HG02759 (cell line): ENCODE results near the gene LTBR.

Experiments
- ATAC-seq: cut with Tn5 transposase; IDR thresholded peaks from one replicate; pipeline ENCODE4 v1.9.1; 2021; ENCODE audit warnings: mild to moderate bottlenecking, moderate library complexity; ENCODE audit not compliant: unreplicated experiment

The LTBR gene

DNA sequence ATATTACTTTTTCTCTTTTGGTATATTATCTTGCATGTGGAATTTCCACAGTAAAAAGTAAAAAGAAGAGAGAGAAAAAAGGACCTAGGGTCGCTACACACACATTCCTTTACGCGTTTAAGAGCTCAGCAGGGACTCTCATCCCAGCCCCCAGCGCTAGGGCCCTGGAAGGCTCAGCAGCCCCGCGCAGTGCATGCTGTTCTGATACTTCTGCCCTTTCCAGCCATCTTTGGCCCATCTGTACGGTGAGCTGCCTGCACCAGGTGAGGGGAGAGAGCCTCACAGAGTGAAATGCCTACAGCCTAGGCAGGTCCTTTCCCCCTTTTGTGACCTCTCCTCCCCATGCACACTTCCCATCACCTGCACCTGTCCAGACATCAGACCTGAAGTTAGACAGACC lies 1.6 kb upstream of the LTBR start:
- ATAC-seq = no peak

DNA sequence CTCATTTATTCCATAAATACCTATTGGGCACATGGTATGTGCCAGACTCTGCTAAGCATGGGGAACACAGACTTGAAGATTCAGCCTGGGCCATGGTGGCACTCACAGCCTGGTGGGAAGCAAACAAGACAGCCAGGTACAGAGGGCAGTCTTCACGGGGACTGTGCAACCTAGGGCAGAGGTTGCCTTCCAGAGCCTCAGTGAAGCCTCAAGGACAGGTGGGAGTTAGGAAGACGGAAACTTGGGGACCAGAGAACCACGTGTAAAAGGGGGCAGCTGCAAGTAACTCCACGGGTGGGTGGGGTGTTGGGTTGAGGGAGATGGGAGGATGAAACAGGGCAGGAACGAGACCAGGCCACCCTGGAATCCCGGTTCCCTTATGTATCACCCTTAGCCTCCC lies 980 bp upstream of the LTBR start:
- ATAC-seq = no peak

DNA sequence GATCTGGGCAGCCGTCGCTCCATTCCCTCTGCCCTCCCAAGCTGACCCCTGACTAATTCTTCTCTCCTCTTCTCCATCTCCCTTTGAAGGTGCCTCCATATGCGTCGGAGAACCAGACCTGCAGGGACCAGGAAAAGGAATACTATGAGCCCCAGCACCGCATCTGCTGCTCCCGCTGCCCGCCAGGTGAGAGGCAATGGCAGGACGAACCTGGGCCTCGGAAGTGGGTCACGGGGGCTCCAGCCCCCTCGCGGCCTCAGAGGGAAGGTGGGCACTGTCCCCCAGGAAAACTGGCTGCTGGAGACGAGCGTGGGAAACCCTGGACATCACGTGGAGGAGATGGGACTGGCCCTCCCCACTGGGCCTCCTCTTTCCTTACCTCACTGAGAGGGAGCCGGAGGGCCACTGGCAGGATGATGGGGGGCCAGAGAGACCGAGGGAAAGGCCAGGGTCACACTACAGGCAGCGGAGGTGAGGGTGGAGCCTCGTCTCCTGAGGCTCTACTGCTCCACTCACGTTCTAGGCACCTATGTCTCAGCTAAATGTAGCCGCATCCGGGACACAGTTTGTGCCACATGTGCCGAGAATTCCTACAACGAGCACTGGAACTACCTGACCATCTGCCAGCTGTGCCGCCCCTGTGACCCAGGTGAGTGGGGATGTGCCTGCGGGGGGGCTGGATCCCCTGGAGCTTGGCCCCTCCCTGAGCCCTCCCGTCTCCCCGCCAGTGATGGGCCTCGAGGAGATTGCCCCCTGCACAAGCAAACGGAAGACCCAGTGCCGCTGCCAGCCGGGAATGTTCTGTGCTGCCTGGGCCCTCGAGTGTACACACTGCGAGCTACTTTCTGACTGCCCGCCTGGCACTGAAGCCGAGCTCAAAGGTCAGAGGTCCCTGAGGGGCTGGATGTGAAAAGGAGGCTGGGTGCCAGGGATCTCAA lies 806 bp downstream of the LTBR start:
- ATAC-seq = no peak

DNA sequence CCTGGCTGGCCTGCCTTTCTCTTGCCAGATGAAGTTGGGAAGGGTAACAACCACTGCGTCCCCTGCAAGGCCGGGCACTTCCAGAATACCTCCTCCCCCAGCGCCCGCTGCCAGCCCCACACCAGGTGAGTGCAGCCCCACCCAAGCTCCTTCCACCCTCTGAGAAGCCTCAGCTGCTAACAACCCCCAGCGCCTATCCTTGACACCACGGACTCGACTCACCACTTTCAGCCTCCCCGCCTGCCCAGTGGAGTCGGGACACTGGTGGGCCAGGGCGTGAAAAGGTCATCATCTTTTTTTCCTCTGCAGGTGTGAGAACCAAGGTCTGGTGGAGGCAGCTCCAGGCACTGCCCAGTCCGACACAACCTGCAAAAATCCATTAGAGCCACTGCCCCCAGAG lies 2.1 kb downstream of the LTBR start:
- ATAC-seq = no peak

DNA sequence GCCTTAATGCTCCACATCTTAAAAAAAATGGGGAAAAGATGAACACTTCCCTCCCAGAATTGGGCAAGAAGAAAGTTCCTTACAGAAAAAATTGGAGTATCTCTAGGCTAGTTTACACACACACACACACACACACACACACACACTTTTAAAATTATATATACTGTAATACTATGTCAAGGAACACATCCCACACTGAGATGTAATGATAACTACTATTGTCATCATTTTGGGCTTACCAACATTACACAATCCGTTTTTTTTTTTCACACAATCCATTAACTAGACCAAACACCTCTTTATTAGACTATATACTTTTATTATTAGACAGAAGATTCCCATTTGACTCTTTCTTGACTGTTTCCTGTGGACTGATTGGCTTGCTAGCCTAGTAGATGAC lies 2.5 kb downstream of the LTBR start:
- ATAC-seq = no peak

DNA sequence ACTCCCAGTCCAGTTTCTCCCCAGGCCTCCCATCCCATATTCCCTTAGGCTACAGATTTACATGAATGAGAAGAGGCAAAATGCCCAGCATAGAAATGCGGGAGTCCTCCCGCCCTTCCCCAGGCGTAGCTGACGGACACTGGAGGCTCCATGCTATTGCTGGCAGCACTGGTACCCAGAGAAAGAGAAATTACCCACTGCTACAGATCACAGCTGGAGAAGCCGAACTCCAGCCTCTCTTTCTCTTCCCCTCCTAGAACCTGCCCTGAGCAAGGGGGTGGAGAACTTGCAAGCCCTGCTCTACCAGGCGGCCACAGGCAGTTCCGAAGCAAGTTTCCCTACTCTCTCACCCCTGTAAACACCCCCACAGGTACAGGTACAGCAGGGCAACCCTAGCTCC lies 3.6 kb downstream of the LTBR start:
- no peak for ATAC-seq

DNA sequence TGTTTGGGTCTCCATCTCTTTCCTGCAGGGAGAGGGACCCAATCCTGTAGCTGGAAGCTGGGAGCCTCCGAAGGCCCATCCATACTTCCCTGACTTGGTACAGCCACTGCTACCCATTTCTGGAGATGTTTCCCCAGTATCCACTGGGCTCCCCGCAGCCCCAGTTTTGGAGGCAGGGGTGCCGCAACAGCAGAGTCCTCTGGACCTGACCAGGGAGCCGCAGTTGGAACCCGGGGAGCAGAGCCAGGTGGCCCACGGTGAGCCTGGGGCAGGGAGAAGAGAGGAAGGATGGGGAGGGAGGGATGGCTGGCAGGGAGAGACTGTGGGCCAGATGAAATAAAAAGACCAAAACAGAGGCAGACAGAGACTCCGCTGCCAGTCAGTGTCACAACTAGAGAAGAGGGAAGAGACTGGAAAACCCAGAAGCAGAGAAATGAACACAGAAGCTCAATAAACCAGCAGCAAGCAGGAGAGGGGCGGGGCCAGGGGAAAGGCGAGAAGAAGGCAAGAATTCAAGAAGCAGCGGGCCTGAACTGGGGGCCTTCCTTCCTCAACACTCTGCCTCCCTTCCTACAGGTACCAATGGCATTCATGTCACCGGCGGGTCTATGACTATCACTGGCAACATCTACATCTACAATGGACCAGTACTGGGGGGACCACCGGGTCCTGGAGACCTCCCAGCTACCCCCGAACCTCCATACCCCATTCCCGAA lies 6.3 kb downstream of the LTBR start:
- no peak for ATAC-seq

DNA sequence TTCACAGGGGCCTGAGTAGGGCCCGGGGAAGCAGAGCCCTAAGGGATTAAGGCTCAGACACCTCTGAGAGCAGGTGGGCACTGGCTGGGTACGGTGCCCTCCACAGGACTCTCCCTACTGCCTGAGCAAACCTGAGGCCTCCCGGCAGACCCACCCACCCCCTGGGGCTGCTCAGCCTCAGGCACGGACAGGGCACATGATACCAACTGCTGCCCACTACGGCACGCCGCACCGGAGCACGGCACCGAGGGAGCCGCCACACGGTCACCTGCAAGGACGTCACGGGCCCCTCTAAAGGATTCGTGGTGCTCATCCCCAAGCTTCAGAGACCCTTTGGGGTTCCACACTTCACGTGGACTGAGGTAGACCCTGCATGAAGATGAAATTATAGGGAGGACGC lies 7.1 kb downstream of the LTBR start:
- no peak for ATAC-seq

DNA sequence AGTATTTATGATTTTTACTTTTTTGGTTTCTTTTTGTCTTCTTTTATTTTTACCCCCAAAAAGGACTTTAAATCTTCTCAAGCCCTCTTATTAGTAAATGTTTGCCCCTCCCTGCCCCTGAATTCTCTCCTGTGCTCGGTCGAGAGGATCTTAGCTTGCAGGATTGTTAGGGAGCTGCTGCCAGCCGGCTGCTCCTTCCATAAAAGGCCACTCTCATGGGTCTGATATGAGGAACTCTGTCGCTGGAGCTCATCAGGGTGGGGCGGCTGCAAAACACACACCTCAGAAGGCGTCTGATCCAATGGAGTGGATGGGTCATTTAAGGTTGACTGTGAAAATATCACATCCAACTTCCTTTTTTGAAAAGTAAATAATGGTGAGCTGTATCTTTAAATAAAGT lies 8.5 kb downstream of the LTBR start:
- ATAC-seq = no peak

DNA sequence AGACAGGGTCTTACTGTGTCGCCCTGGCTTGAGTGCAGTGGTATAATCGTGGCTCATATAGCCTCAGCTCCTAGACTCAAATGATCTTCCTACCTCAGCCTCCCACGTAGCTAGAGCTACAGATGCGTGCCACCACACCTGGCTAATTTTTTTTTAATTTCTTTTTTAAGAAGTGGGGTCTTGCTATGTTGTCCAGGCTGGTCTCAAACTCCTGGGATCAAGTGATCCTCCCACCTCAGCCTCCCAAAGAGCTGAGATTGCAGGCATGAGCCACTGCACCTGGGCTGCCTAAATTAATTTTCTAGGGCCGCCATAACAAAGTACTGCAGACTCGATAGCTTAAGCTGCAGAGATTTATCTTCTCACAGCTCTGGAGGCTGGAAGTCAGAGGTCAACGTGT lies 9.1 kb downstream of the LTBR start:
- ATAC-seq = no peak

DNA sequence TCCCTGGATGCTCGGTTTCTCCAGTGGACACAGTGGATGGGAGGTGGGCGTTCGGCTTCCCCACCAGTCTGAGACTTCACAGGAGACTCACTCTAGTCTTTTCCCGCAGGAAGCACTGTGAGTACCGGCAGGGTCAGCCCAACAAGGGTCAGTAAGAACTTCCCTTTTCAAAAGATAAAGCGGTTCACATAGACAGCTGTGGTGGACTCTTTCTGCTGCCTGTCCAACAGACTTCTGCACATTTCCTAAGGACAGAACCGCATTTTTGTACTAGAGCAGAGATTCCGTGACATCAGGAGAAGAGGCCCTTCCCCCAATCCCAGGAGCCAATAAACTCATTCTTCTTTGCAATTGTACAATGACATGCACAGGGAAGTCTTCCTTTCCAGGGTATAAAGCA lies 10.4 kb downstream of the LTBR start:
- no peak for ATAC-seq

DNA sequence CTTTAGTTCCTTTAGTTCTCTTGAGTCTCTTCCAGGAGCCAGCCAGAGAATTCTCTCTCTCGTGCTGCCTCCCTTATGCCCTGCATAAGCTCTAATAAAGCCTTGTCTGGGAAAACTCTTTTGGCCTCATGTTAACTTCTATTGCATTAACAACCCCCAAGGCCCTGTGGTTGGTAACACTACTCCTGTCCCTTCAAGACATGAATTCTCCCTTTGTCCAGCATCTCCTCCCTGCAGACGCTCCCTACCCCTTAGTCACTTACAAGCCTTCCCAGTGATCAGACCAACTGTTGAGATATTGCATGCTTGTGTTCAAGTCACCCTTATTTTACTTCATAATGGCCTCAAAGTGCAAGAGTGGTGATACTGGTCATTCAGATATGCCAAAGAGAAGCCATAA lies 12.1 kb downstream of the LTBR start:
- no peak for ATAC-seq

DNA sequence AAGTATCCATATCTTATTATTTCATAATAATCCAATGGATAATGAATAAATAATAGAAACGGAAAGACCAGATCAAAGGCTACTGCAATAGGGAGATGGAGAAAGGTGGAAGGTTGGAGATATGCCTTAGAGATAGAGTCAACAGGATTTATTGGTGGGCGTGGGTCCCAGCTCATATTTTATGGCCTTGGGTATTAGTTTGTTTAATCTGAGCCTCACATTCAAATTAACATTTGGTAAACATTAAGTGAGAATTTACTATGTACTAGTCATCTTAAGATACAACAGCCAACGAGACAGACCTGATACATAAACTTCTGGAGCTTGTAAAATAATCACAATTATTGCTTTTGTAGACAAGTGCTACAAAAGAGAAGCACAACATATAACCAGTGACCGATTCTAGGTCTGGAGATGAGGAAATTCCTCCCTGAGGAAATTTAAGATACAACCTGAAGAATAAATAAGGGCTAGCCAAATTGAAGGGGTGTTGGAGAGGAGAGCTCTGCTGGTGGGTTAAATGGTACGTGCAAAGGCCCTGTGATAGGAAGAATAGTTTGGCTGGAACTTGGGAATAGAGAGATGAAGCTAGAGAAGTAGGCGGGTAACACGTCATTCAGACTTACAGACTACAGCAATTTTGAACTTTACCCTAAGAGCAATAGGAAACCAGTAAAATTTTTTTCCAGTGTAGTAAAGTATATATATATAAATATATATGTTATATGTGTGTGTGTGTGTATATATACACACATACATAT lies 16.1 kb downstream of the LTBR start:
- no peak for ATAC-seq

DNA sequence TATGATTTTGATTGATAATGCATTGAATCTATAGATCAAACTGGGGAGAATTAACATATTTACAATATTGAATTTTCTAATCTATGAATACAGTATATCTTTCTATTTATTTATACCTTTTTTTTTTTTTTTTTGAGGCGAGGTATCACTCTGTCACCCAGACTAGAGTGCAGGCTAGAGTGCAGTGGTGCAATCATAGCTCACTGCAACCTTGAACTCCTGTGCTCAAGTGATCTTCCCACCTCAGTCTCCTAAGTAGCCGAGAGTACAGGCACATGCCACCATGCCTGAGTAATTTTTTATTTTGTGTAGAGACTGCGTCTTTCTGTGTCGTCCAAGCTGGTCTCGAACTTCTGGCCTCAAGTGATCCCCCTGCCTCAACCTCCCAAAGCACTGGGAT lies 20.4 kb downstream of the LTBR start:
- ATAC-seq = no peak

DNA sequence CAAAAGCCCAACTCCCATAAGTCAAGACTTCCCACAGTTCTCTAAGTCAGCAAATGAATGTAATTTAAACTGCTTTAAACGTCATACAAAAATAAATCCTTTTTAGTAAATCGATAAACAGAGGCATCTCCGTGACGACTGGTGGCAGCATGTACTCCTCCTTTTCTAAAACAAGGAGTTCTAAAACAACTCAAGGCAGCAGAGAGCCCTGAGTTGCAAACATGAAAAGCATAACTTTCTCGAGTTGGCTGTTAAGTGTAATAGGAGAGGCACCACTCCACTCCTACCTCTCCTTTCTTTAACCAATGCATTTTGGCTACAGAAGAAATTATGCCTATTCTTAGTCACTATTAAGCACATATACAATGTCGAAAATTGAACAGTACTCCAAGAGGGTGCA lies 22.0 kb downstream of the LTBR start:
- ATAC-seq = no peak

DNA sequence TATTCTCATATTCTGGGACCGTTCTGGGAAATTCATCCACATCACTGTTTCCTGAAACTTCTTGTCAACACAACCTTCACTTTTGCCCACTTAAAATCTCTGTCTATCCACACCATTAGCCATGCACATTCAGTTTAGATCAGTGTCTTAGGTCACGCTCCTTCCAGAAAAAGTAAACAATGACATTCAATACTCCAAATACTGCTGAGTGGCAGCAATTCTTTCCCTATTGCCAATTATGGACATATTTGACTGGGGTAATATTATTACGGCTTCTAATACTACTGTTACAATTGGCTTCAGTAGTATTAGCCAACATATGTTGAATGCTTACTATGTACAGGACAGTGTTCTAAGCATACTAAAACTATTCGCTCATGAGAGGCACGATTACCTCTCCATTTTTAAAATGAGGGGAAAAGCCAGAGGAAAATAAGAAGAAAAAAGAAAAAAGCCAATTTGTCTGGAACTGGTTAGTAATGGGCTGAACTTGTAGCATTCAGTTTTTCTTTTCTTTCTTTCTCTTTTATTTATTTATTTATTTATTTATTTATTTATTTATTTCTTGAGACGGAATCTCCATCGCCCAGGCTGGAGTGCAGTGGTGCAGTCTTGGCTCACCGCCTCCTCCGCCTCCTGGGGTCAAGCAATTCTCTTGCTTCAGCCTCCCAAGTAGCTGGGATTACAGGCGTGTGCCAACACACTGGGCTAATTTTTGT lies 23.4 kb downstream of the LTBR start:
- no peak for ATAC-seq

DNA sequence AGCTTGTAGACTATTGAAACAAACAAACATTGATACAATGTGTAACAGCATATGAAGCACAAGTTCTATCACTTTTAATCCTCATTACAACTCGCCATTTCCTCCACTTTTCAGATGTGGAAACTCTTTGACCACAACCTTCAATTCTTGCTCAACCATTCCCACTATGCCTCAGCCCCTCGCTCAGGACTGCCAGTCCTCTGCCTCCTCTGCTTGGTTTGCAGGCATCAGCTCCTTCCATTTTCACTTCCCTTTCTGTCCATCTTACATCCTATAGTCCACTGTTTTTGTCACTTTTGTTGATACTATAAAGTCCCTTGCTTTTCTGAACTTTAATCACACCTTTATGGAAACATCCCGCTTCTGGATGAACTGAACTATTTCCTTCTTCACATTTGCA lies 32.6 kb downstream of the LTBR start:
- ATAC-seq = no peak

DNA sequence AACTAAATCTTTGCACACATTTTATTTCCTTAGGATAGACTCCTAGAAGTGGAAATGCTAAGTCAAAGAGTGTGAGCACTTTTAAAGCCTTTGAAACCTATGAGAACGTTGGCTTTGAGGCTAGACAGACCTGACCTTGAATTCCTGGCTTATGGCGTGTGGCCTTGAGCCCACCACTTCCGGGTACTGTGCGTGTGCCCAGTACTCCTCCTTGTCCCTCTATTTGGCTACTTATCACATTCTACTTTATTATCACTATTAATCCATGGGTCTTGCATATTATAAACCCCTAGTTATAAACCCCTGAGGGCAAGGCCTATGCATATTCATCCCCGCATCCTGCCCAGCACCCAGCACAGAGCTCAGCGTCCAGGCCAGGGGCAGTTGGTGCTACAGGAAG lies 34.8 kb downstream of the LTBR start:
- no peak for ATAC-seq

DNA sequence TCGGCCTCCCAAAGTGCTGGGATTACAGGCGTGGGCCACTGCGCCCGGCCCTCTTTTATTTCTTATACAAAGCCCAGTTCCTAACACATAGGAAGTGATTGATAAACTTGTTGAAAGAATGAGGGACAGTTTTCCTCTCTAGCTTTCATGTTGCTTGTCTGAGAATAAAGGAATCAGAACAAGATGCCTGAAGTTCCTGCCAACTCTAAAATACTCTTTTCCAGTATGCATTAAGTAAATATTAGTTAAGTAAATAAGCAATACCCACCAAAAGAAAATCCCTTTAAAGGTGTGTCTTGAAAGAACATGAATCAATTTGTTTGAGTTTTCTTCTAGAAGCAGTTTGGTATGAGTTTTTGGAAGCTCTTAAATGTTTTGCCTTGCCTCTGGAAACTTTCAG lies 36.4 kb downstream of the LTBR start:
- ATAC-seq = no peak

DNA sequence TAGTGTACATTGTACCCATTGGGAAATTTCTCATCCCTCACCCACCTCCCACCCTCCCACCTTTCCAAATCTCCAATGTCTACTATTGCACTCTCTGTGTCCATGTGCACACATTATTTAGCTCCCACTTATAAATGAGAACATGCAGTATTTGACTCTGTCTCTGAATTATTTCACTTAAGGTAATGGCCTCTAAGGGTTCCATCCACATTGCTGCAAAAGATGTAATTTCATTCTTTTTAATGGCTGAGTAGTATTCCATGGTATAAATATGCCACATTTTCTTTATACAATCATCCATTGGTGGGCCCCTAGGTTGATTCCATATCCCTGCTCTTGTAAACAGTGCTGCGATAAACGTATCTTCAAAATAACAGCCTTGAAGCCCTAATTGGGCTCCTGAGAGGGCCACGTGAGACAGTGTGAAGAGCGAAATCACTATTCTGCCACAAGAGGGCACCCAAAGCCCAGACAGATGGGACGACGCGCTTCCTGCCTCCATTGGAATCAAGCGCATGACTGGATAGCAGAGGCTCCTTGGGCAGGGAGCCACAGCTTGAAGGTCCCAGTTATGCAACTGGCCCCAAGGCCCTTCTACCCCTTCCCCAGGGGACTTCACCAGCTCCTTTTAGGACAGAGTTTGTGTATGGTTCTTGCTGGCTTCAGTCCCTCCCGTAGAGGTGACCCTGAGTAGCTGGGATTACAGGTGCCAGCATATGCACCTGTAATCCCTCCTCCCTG lies 39.5 kb downstream of the LTBR start:
- no peak for ATAC-seq
